SJCRH30 (cell line): ENCODE results near the gene IPCEF1. TPM values are rescaled to one million over a fixed set of nuclear protein-coding genes. Genes with fewer than 3 reads are reported as not detected.

ENCODE experiments used
- DNase-seq, 2 experiments: peaks; one replicate each; pipeline ENCODE4 v3.0.0-alpha.2; 2015 to 2020
- H3K27ac ChIP-seq: fragments of 250-450 bp; sonication (Bioruptor Pico); 2 replicates; pipeline ENCODE4 v1.5.1; 2020; ENCODE audit warnings: mild to moderate bottlenecking, moderate library complexity
- H3K27me3 ChIP-seq: fragments of 250-450 bp; sonication (Bioruptor Pico); 2 replicates; pipeline ENCODE4 v1.5.1; 2020; ENCODE audit warnings: mild to moderate bottlenecking, moderate library complexity
- H3K36me3 ChIP-seq: fragments of 250-450 bp; sonication (Bioruptor Pico); 2 replicates; pipeline ENCODE4 v1.5.1; 2020; ENCODE audit warnings: mild to moderate bottlenecking, moderate library complexity
- H3K4me1 ChIP-seq: fragments of 250-450 bp; sonication (Bioruptor Pico); 2 replicates; pipeline ENCODE4 v1.5.1; 2020; ENCODE audit warnings: mild to moderate bottlenecking, moderate library complexity
- H3K4me3 ChIP-seq: fragments of 250-450 bp; sonication (Bioruptor Pico); 2 replicates; pipeline ENCODE4 v1.5.1; 2020; ENCODE audit warnings: mild to moderate bottlenecking, moderate library complexity
- H3K9me3 ChIP-seq: fragments of 250-450 bp; sonication (Bioruptor Pico); replicated peaks from 2 replicates; pipeline ENCODE4 v1.5.1; 2020; ENCODE audit warnings: mild to moderate bottlenecking, moderate library complexity
- total RNA-seq: library from RNA; depleted of rRNA; stranded (reverse); fragments of >200 nt; shearing (Covaris generic); gene quantifications from 2 replicates; pipeline ENCODE4 v1.2.3, GENCODE V29; 2014; rRNA removed

Gene IPCEF1
- total RNA-seq, 1 experiment from 2014 or later, result 1.5 TPM

GRCh38 chr6:154112181-154112809, 244.3 kb downstream of the IPCEF1 start:
- Histone ChIP-seq H3K4me3 (no peak overlapping the region), H3K9me3 (no peaks in the 10 kb centered on the region), H3K4me1 (no peaks in the 10 kb centered on the region), H3K27me3 (no peaks in the 10 kb centered on the region), H3K36me3 (no peaks in the 10 kb centered on the region), H3K27ac (no peak overlapping the region)
- DNase-seq, result no peak

DNA sequence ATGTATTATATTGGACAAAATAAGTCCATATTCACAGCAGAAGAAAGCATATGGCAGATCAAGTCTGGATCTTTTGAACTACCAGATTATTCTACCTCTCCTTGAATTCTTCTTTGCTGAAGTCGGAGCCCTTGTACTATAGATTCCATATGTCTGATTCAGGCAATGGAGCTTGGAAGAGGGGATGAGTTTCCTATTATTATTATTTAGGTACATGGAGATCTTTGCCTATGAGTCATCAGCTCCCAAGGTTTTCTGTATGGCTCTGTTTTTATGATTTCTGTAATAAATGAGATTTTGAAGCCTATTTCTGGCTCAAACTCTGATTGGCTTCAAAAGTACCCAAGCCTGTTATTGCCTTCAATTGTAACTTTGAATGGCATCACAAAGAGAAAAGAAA, 245.6 kb downstream of the IPCEF1 start:
- Histone ChIP-seq H3K27ac (no peak overlapping the region), H3K9me3 (no peaks in the 10 kb centered on the region), H3K27me3 (no peaks in the 10 kb centered on the region), H3K4me1 (no peaks in the 10 kb centered on the region), H3K4me3 (no peak overlapping the region), H3K36me3 (no peaks in the 10 kb centered on the region)
- DNase-seq, result no peak

- H3K36me3 ChIP-seq, result no peaks in the 10 kb centered on the region
- H3K27me3 ChIP-seq, result no peaks in the 10 kb centered on the region
- H3K9me3 ChIP-seq, result no peaks in the 10 kb centered on the region
- H3K27ac ChIP-seq, result no peak overlapping the region
- no peak for DNase-seq
- no peaks in the 10 kb centered on the region for H3K4me1 ChIP-seq
- no peak overlapping the region for H3K4me3 ChIP-seq
Observed at GRCh38 chr6:154106251-154106650, 250.4 kb downstream of the IPCEF1 start.

Other genes starting within 250 kb of the IPCEF1 start
- 29.6 and 33.8 TPM in 2 replicates for gene CNKSR3, start 153.9 kb upstream of the IPCEF1 start, total RNA-seq